HEK293 (cell line): ENCODE results near the gene TFE3.

Experiments used
- SETDB1 ChIP-seq: IDR thresholded peaks from one replicate; pipeline ENCODE4 v1.6.1; 2017; ENCODE audit warnings: mild to moderate bottlenecking, low read length, moderate library complexity, mixed read lengths; ENCODE audit not compliant: insufficient read length
- ZNF274 ChIP-seq, 2 experiments: fragments of 200-500 bp in 1 of 2; fragments of 450-650 bp in 1 of 2; sonication (Bioruptor generic) in 1 of 2; formaldehyde crosslinking in 1 of 2; IDR thresholded peaks; 2 replicates each; pipeline versions ENCODE4 v1.5.1 to v1.6.1; 2014 to 2016; ENCODE audit warnings: borderline replicate concordance in 1 of 2, inconsistent platforms in 1 of 2, low read length in 1 of 2, missing biosample characterization in 1 of 2, missing genetic modification characterization in 1 of 2
- ZNF302 ChIP-seq: fragments of 450-650 bp; formaldehyde crosslinking; IDR thresholded peaks from 2 replicates; pipeline ENCODE4 v1.5.1; 2016; ENCODE audit warnings: missing biosample characterization, missing genetic modification characterization, low read depth
- ZNF530 ChIP-seq: fragments of 450-650 bp; formaldehyde crosslinking; IDR thresholded peaks from 2 replicates; pipeline ENCODE4 v1.5.1; 2016; ENCODE audit warnings: low read depth, missing biosample characterization, missing genetic modification characterization
- ZNF776 ChIP-seq: fragments of 450-650 bp; formaldehyde crosslinking; IDR thresholded peaks from 2 replicates; pipeline ENCODE4 v1.5.0; 2017; ENCODE audit warnings: missing biosample characterization, missing genetic modification characterization, borderline replicate concordance
- TF ChIP-seq, protein P1 (sequence below): fragments of 450-650 bp; formaldehyde crosslinking; IDR thresholded peaks from 2 replicates; pipeline ENCODE4 v1.5.1; 2016; ENCODE audit warnings: missing biosample characterization, missing genetic modification characterization

- no peak for TF ChIP-seq ZNF302 (tag by site-specific recombination)
- TF ChIP-seq SETDB1: no peak
- TF ChIP-seq ZNF530 (tag by site-specific recombination): no peak
- TF ChIP-seq, protein P1, sequence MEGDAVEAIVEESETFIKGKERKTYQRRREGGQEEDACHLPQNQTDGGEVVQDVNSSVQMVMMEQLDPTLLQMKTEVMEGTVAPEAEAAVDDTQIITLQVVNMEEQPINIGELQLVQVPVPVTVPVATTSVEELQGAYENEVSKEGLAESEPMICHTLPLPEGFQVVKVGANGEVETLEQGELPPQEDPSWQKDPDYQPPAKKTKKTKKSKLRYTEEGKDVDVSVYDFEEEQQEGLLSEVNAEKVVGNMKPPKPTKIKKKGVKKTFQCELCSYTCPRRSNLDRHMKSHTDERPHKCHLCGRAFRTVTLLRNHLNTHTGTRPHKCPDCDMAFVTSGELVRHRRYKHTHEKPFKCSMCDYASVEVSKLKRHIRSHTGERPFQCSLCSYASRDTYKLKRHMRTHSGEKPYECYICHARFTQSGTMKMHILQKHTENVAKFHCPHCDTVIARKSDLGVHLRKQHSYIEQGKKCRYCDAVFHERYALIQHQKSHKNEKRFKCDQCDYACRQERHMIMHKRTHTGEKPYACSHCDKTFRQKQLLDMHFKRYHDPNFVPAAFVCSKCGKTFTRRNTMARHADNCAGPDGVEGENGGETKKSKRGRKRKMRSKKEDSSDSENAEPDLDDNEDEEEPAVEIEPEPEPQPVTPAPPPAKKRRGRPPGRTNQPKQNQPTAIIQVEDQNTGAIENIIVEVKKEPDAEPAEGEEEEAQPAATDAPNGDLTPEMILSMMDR: no peak
- TF ChIP-seq ZNF776 (tag by site-specific recombination): no peak
- no peak for TF ChIP-seq ZNF274 (IDR thresholded peaks at IDR 0.05; ENCODE audit: low read length)
- no peak for TF ChIP-seq ZNF274 (tag by site-specific recombination; IDR thresholded peaks at IDR 0.05; ENCODE audit: borderline replicate concordance)
Observed at GRCh38 chrX:48981178-48981577, 62.0 kb downstream of the TFE3 start.
